GM12801 (cell line): ENCODE measurements around the gene KASH5.

ENCODE experiments used
- TF ChIP-seq, protein P1 (sequence below): IDR thresholded peaks from one replicate; pipeline ENCODE4 v1.5.1; 2011; ENCODE audit warnings: control low read depth; ENCODE audit not compliant: insufficient read length; ENCODE audit errors: extremely low read depth

Gene KASH5

DNA sequence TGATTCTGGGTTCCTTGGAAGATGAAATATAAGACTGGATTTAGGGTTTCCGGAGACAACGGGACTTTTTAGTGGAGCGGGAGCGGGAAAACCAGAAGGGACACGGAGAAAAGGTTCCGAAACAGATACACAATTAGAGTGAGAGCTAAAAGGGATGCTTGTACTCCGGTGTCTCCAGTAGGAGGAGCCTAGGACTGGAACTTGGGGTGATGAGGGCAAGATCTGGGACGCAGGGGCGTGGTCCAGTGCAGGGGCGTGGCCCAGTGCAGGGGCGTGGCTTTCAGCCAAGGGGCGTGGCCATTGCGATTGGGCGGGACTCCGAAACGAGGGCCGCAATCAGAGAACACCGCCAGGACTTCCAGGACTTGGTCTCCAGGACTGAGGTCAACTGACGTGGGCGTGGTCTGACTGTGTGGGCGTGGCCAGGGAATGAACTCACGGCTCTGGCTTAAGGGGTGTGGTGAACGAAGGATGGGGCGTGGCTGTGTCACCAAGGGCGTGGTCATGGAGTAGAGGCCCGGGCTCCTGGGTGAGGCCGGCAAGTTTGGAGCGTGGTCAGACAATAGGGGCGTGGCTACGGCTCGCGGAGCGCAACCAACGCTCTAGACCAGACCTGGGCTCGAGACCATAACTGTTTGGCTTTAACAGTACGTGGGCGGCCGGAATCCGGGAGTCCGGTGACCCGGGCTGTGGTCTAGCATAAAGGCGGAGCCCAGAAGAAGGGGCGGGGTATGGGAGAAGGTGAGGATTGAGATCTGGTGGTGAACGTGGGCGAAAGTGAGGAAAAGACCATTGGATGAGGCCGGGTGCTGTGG, 24.6 kb upstream of the KASH5 start, which contains the start of gene DKKL1:
DKKL1 (plus strand) TSS at position 610 of the 815 bp plus-strand sequence; CDS start at position 732, 122 bp downstream.
- TF ChIP-seq, protein P1, sequence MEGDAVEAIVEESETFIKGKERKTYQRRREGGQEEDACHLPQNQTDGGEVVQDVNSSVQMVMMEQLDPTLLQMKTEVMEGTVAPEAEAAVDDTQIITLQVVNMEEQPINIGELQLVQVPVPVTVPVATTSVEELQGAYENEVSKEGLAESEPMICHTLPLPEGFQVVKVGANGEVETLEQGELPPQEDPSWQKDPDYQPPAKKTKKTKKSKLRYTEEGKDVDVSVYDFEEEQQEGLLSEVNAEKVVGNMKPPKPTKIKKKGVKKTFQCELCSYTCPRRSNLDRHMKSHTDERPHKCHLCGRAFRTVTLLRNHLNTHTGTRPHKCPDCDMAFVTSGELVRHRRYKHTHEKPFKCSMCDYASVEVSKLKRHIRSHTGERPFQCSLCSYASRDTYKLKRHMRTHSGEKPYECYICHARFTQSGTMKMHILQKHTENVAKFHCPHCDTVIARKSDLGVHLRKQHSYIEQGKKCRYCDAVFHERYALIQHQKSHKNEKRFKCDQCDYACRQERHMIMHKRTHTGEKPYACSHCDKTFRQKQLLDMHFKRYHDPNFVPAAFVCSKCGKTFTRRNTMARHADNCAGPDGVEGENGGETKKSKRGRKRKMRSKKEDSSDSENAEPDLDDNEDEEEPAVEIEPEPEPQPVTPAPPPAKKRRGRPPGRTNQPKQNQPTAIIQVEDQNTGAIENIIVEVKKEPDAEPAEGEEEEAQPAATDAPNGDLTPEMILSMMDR, result no peak

DNA sequence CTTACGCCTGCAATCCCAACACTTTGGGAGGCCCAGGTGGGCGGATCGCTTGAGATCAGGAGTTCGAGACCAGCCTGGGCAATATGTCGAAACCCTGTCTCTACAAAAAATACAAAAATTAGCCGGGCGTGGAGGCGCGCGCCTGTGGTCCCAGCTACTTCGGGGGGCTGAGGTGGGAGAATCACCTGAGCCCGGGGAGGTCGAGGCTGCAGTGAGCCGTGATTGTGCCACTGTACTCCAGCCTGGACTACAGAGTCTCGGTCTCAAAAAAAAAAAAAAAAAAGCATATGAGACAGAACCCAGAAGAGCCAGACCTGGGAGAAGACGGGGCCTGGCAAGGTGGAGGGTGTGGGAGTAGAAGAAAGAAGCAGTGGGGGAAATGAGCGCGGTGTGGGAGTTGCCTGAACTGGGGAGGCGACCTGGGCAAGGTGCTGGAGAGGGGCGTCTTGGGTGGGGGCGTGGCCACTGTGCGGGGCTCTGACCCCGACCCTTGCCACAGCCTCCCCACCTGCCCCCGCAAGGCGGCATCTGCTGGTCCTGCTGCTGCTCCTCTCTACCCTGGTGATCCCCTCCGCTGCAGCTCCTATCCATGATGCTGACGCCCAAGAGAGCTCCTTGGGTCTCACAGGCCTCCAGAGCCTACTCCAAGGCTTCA, 23.8 kb upstream of the KASH5 start:
- TF ChIP-seq, protein P1, result no peak

DNA sequence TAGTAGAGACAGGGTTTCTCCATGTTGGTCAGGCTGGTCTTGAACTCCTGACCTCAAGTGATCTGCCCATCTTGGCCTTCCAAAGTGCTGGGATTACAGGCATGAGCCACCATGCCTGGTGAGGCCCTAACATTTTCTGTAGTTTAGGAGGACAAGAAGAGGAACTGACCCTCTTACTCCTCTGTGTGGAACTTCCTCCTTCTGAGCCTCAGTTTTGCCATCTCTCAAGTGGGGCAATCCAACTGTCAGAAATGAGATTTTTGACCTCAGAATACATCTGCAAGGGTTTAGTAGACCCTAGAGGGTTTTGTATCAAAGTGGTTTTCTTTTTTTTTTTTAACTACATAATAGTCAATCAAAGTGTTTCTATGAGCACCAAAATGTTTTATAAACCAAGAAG, 21.9 kb upstream of the KASH5 start:
- TF ChIP-seq, protein P1, result no peak

DNA sequence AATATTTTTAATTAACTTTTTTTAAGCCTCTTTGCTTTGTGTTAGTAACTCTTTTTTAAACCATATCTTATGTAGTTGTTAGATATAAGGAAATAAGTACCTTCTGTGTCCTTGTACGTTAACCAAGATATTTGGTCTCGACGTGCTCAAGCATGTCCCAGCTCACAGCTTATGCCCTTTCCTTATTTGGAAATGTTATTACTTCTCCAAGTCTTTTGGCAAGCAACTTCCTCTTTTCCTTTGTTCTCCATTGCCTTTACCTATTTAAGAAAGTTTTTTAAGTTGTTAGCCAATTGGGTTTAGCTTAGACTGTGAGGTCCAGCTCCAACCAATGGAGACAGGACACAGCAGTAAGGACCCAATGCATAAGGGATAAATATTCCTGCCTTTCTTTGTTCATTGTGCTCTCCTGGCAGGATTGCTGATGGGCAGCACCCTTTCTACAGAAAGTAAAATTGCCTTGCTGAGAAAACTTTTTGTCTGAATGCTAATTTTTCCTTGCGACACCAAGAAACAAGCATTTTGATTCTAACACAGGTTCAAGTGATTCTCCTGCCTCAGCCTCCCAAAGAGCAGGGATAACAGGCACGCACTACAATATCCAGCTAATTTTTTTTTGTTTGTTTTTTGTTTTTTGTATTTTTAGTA, 19.2 kb upstream of the KASH5 start:
- TF ChIP-seq, protein P1, result no peak

DNA sequence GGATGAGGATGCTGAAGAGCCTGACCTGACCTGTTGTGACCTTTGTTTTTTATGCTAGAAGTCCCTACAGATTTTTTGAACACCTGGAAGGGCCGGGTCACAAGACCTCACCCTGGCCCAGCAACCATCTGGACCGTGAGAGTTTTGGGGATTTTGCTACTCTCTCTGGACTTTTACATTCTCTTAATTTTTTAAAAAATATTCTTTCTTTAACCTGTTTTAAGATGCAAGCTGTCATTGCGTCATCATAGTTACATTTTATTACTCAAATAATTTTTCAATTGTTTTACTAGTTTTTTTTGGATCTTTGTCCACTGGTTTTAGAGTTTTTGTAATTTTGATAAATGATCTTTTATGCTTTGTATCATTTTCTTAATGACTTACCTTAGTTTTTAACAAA, 16.9 kb upstream of the KASH5 start:
- TF ChIP-seq, protein P1, result no peak

DNA sequence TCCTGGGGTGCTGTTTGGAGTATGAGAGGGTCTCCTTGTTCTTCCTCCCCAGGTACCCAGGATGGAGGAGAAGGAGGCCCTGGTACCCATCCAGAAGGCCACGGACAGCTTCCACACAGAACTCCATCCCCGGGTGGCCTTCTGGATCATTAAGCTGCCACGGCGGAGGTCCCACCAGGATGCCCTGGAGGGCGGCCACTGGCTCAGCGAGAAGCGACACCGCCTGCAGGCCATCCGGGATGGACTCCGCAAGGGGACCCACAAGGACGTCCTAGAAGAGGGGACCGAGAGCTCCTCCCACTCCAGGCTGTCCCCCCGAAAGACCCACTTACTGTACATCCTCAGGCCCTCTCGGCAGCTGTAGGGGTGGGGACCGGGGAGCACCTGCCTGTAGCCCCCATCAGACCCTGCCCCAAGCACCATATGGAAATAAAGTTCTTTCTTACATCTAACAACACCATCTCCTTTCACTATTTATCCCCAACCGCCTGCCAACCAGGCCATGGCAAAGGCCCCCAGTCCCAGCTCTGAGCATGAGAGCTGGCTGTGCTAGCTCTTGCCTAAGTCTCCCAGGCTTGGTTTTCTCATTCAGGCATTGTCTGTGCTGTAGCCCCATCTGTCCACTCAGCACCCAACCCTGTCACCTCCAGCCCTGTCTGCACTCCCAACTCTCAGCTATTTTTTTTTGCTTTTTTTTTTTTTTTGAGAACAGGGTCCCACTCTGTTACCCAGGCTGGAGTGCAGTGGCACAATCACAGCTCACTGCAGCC, 13.2 kb upstream of the KASH5 start:
- TF ChIP-seq, protein P1, result no peak

DNA sequence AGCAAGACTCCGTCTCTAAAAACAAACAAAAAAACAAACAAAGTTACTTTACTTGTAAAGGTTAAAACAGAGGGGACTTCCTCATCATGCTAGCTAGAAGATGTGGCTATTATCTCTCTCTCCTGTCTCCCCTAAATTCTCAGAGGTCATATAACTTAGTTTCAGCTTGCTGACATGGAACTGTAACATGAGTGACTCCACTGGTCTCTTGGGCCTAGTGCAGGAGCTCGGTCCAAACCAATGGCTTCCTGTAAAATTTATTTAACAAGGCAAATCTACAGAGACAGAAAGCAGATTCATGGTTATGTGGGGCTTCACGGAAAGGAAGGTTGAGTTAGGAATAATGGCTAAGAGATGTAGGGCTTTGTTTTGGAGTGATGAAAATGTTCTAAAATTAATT, 9.5 kb upstream of the KASH5 start:
- TF ChIP-seq, protein P1, result no peak
